ENCODE measurements around the gene ASTN2.

The ASTN2 gene

GRCh38 chr9:117344892-117345660 lies 69.8 kb downstream of the ASTN2 start:
- Histone ChIP-seq H3K79me1 (ENCODE audit: low read depth, low read length) (no peaks in the 10 kb centered on the region), H2AK5ac (ENCODE audit: low read depth, low read length) (no peak overlapping the region), H3K4me3 (ENCODE audit: low read length in 2 of 2) (no peak overlapping the region), H3K27ac (replicated peaks; ENCODE audit: low read length) (peak overlapping the region; percentile 51), H3K18ac (ENCODE audit: low read length) (no peak overlapping the region), H3K27me3 (ENCODE audit: control insufficient read depth in 3 of 3, insufficient read depth in 3 of 3, low read depth in 1 of 3, low read length in 3 of 3) (no peaks in the 10 kb centered on the region), H3K14ac (ENCODE audit: low read length) (no peak overlapping the region), H3K9me3 (replicated peaks in 1 of 2; ENCODE audit: control insufficient read depth in 2 of 2, insufficient read depth in 1 of 2, low read depth in 1 of 2, low read length in 2 of 2) (no peaks in the 10 kb centered on the region), H3K9ac (ENCODE audit: low read depth, low read length, poor library complexity) (no peak overlapping the region), H4K8ac (ENCODE audit: low read depth, low read length) (no peak overlapping the region), H2BK15ac (ENCODE audit: low read length) (no peak overlapping the region), H2BK12ac (ENCODE audit: low read length) (no peak overlapping the region), H2AFZ (ENCODE audit: low read length) (no peak overlapping the region), H3K23ac (ENCODE audit: low read depth, low read length, poor library complexity) (no peak overlapping the region), H2BK120ac (ENCODE audit: low read depth, low read length) (no peak overlapping the region), H3K36me3 (replicated peaks in 1 of 2; ENCODE audit: control insufficient read depth in 2 of 2, insufficient read depth in 2 of 2, low read length in 2 of 2) (no peaks in the 10 kb centered on the region), H3K4me2 (ENCODE audit: insufficient read depth, low read length, poor library complexity, severe bottlenecking) (no peak overlapping the region), H4K91ac (ENCODE audit: low read depth, low read length, poor library complexity) (no peak overlapping the region), H2BK5ac (ENCODE audit: low read length) (no peak overlapping the region), H3K4ac (ENCODE audit: low read length) (no peak overlapping the region), H3K4me1 (ENCODE audit: control insufficient read depth in 2 of 2, insufficient read depth in 1 of 2, low read depth in 1 of 2, low read length in 2 of 2) (peaks cover 0 to 11% of the 10 kb centered on the region in 2 donors)
- DNase-seq (ENCODE audit: low spot score), result peak; percentile 18
- WGBS, 2 donors (ENCODE audit: extremely low coverage in 2 of 2, insufficient read length in 2 of 2, insufficient replicate concordance in 1 of 2), result no CpG with 5 or more reads among the region's 4 CpGs

GRCh38 chr9:117343427-117343826 lies 71.4 kb downstream of the ASTN2 start:
- Histone ChIP-seq H3K36me3 (replicated peaks in 1 of 2; ENCODE audit: control insufficient read depth in 2 of 2, insufficient read depth in 2 of 2, low read length in 2 of 2) (no peaks in the 10 kb centered on the region), H3K4ac (ENCODE audit: low read length) (no peak overlapping the region), H3K18ac (ENCODE audit: low read length) (no peak overlapping the region), H3K79me1 (ENCODE audit: low read depth, low read length) (no peaks in the 10 kb centered on the region), H2BK15ac (ENCODE audit: low read length) (no peak overlapping the region), H2BK5ac (ENCODE audit: low read length) (no peak overlapping the region), H3K4me1 (ENCODE audit: control insufficient read depth in 2 of 2, insufficient read depth in 1 of 2, low read depth in 1 of 2, low read length in 2 of 2) (peaks cover 0 to 7% of the 10 kb centered on the region in 2 donors), H3K9ac (ENCODE audit: low read depth, low read length, poor library complexity) (no peak overlapping the region), H2AFZ (ENCODE audit: low read length) (no peak overlapping the region), H4K91ac (ENCODE audit: low read depth, low read length, poor library complexity) (no peak overlapping the region), H2BK12ac (ENCODE audit: low read length) (no peak overlapping the region), H2BK120ac (ENCODE audit: low read depth, low read length) (no peak overlapping the region), H3K4me2 (ENCODE audit: insufficient read depth, low read length, poor library complexity, severe bottlenecking) (no peak overlapping the region), H3K27ac (replicated peaks; ENCODE audit: low read length) (no peak overlapping the region), H2AK5ac (ENCODE audit: low read depth, low read length) (no peak overlapping the region), H3K23ac (ENCODE audit: low read depth, low read length, poor library complexity) (no peak overlapping the region), H3K27me3 (ENCODE audit: control insufficient read depth in 3 of 3, insufficient read depth in 3 of 3, low read depth in 1 of 3, low read length in 3 of 3) (no peaks in the 10 kb centered on the region), H4K8ac (ENCODE audit: low read depth, low read length) (no peak overlapping the region), H3K4me3 (ENCODE audit: low read length in 2 of 2) (no peak overlapping the region), H3K9me3 (replicated peaks in 1 of 2; ENCODE audit: control insufficient read depth in 2 of 2, insufficient read depth in 1 of 2, low read depth in 1 of 2, low read length in 2 of 2) (no peaks in the 10 kb centered on the region), H3K14ac (ENCODE audit: low read length) (no peak overlapping the region)
- no CpG with 5 or more reads among the region's 1 CpG for WGBS, 2 donors (ENCODE audit: extremely low coverage in 2 of 2, insufficient read length in 2 of 2, insufficient replicate concordance in 1 of 2)
- DNase-seq (ENCODE audit: low spot score), result no peak

GRCh38 chr9:117341151-117341550 lies 73.7 kb downstream of the ASTN2 start:
- H2BK120ac ChIP-seq (ENCODE audit: low read depth, low read length), result no peak overlapping the region
- no peak overlapping the region for H3K14ac ChIP-seq (ENCODE audit: low read length)
- H2AK5ac ChIP-seq (ENCODE audit: low read depth, low read length), result no peak overlapping the region
- no peaks in the 10 kb centered on the region for H3K79me1 ChIP-seq (ENCODE audit: low read depth, low read length)
- no peak overlapping the region for H3K4me2 ChIP-seq (ENCODE audit: insufficient read depth, low read length, poor library complexity, severe bottlenecking)
- H2AFZ ChIP-seq (ENCODE audit: low read length), result no peak overlapping the region
- no peak overlapping the region for H3K4me3 ChIP-seq (ENCODE audit: low read length in 2 of 2)
- peaks cover 0 to 7% of the 10 kb centered on the region in 2 donors for H3K4me1 ChIP-seq (ENCODE audit: control insufficient read depth in 2 of 2, insufficient read depth in 1 of 2, low read depth in 1 of 2, low read length in 2 of 2)
- no peak overlapping the region for H3K18ac ChIP-seq (ENCODE audit: low read length)
- no peaks in the 10 kb centered on the region for H3K27me3 ChIP-seq (ENCODE audit: control insufficient read depth in 3 of 3, insufficient read depth in 3 of 3, low read depth in 1 of 3, low read length in 3 of 3)
- WGBS, 2 donors (ENCODE audit: extremely low coverage in 2 of 2, insufficient read length in 2 of 2, insufficient replicate concordance in 1 of 2), result no CpG with 5 or more reads among the region's 2 CpGs
- no peak overlapping the region for H3K9ac ChIP-seq (ENCODE audit: low read depth, low read length, poor library complexity)
- H4K91ac ChIP-seq (ENCODE audit: low read depth, low read length, poor library complexity), result no peak overlapping the region
- H3K23ac ChIP-seq (ENCODE audit: low read depth, low read length, poor library complexity), result no peak overlapping the region
- no peaks in the 10 kb centered on the region for H3K36me3 ChIP-seq (replicated peaks in 1 of 2; ENCODE audit: control insufficient read depth in 2 of 2, insufficient read depth in 2 of 2, low read length in 2 of 2)
- H3K9me3 ChIP-seq (replicated peaks in 1 of 2; ENCODE audit: control insufficient read depth in 2 of 2, insufficient read depth in 1 of 2, low read depth in 1 of 2, low read length in 2 of 2), result no peaks in the 10 kb centered on the region
- no peak overlapping the region for H2BK5ac ChIP-seq (ENCODE audit: low read length)
- H3K27ac ChIP-seq (replicated peaks; ENCODE audit: low read length), result no peak overlapping the region
- H2BK15ac ChIP-seq (ENCODE audit: low read length), result no peak overlapping the region
- H3K4ac ChIP-seq (ENCODE audit: low read length), result no peak overlapping the region
- DNase-seq (ENCODE audit: low spot score), result no peak
- H4K8ac ChIP-seq (ENCODE audit: low read depth, low read length), result no peak overlapping the region
- H2BK12ac ChIP-seq (ENCODE audit: low read length), result no peak overlapping the region

GRCh38 chr9:117340422-117340821 lies 74.4 kb downstream of the ASTN2 start:
- Histone ChIP-seq H2BK12ac (ENCODE audit: low read length) (no peak overlapping the region), H3K4me2 (ENCODE audit: insufficient read depth, low read length, poor library complexity, severe bottlenecking) (no peak overlapping the region), H3K4me3 (ENCODE audit: low read length in 2 of 2) (no peak overlapping the region), H3K14ac (ENCODE audit: low read length) (no peak overlapping the region), H2BK120ac (ENCODE audit: low read depth, low read length) (no peak overlapping the region), H4K91ac (ENCODE audit: low read depth, low read length, poor library complexity) (no peak overlapping the region), H2BK15ac (ENCODE audit: low read length) (no peak overlapping the region), H3K4me1 (ENCODE audit: control insufficient read depth in 2 of 2, insufficient read depth in 1 of 2, low read depth in 1 of 2, low read length in 2 of 2) (peaks cover 0 to 7% of the 10 kb centered on the region in 2 donors), H3K23ac (ENCODE audit: low read depth, low read length, poor library complexity) (no peak overlapping the region), H3K9ac (ENCODE audit: low read depth, low read length, poor library complexity) (no peak overlapping the region), H3K9me3 (replicated peaks in 1 of 2; ENCODE audit: control insufficient read depth in 2 of 2, insufficient read depth in 1 of 2, low read depth in 1 of 2, low read length in 2 of 2) (no peaks in the 10 kb centered on the region), H3K36me3 (replicated peaks in 1 of 2; ENCODE audit: control insufficient read depth in 2 of 2, insufficient read depth in 2 of 2, low read length in 2 of 2) (no peaks in the 10 kb centered on the region), H3K79me1 (ENCODE audit: low read depth, low read length) (no peaks in the 10 kb centered on the region), H3K27ac (replicated peaks; ENCODE audit: low read length) (no peak overlapping the region), H2AFZ (ENCODE audit: low read length) (no peak overlapping the region), H2AK5ac (ENCODE audit: low read depth, low read length) (no peak overlapping the region), H3K18ac (ENCODE audit: low read length) (no peak overlapping the region), H3K4ac (ENCODE audit: low read length) (no peak overlapping the region), H2BK5ac (ENCODE audit: low read length) (no peak overlapping the region), H4K8ac (ENCODE audit: low read depth, low read length) (no peak overlapping the region), H3K27me3 (ENCODE audit: control insufficient read depth in 3 of 3, insufficient read depth in 3 of 3, low read depth in 1 of 3, low read length in 3 of 3) (no peaks in the 10 kb centered on the region)
- WGBS, 2 donors (ENCODE audit: extremely low coverage in 2 of 2, insufficient read length in 2 of 2, insufficient replicate concordance in 1 of 2), result no CpG with 5 or more reads among the region's 4 CpGs
- DNase-seq (ENCODE audit: low spot score), result no peak
